ENCODE measurements around the gene UPP1.

The UPP1 gene

GRCh38 chr7:48105045-48105444, 16.0 kb downstream of the UPP1 start:
- DNase-seq (ENCODE audit: extremely low read depth, low read depth): no peak
- no peak for TF ChIP-seq CTCF (IDR thresholded peaks at IDR 0.05; ENCODE audit: low read depth, low read length)

- no peak for DNase-seq (ENCODE audit: extremely low read depth, low read depth)
- TF ChIP-seq CTCF (IDR thresholded peaks at IDR 0.05; ENCODE audit: low read depth, low read length): no peak
Measured at GRCh38 chr7:48106906-48107659, 18.0 kb downstream of the UPP1 start.

GRCh38 chr7:48107926-48108472, 18.9 kb downstream of the UPP1 start:
- DNase-seq (ENCODE audit: extremely low read depth, low read depth): no peak
- TF ChIP-seq CTCF (IDR thresholded peaks at IDR 0.05; ENCODE audit: low read depth, low read length): no peak

GRCh38 chr7:48108959-48109847, 20.1 kb downstream of the UPP1 start:
- DNase-seq (ENCODE audit: extremely low read depth, low read depth): no peak
- TF ChIP-seq CTCF (IDR thresholded peaks at IDR 0.05; ENCODE audit: low read depth, low read length): no peak

- no peak; the same call in none of the 2 replicates for TF ChIP-seq CTCF (IDR thresholded peaks at IDR 0.05; ENCODE audit: low read depth, low read length)
- DNase-seq (ENCODE audit: extremely low read depth, low read depth): no peak
Measured at GRCh38 chr7:48109848-48110663, 21.0 kb downstream of the UPP1 start.

- no peak for DNase-seq (ENCODE audit: extremely low read depth, low read depth)
- TF ChIP-seq CTCF (IDR thresholded peaks at IDR 0.05; ENCODE audit: low read depth, low read length): no peak
Measured at GRCh38 chr7:48110868-48111267, 21.8 kb downstream of the UPP1 start.

Data from AG09319 (cell line).